ENCODE measurements around the gene GRM3.

The GRM3 gene

DNA sequence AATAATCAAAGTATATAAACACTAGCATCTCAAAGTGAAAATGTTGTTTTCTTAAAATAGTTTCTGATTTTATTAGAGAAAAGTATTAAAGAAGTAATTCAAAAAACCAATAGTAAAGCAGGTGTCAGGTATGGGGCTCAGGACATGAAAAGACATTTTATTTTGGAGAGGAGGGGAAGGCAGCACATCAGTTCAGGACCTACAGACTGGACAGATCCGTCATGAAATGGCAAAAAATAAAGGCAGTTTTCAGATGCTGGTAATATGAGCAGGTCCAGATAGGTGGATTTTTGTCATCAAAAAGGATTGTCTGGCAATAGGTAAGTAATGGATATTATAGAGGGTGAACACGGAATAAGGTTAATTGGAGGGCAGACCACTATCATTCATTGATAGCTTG is 49.0 kb downstream of the GRM3 start:
- DNase-seq (ENCODE audit: low read depth, low spot score): no peak

DNA sequence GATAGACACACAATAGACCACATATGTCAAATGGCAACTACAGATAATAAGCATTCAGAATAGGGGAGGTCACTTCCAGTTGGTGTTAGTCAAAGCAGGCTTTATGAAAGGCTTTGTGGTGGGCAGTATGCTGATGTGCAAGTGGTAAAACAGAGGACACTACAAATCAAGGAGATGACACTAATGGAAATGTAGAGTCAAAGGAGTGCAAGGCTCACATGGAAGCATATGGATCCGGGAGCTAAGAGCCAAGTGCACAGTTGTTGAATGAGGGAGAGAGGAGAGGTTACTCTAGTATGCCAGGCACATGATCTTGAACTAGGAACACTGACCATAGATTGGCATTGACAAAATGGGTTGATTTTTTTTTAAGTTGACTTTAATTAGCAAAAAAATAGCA is 62.7 kb downstream of the GRM3 start:
- DNase-seq (ENCODE audit: low read depth, low spot score): no peak

DNA sequence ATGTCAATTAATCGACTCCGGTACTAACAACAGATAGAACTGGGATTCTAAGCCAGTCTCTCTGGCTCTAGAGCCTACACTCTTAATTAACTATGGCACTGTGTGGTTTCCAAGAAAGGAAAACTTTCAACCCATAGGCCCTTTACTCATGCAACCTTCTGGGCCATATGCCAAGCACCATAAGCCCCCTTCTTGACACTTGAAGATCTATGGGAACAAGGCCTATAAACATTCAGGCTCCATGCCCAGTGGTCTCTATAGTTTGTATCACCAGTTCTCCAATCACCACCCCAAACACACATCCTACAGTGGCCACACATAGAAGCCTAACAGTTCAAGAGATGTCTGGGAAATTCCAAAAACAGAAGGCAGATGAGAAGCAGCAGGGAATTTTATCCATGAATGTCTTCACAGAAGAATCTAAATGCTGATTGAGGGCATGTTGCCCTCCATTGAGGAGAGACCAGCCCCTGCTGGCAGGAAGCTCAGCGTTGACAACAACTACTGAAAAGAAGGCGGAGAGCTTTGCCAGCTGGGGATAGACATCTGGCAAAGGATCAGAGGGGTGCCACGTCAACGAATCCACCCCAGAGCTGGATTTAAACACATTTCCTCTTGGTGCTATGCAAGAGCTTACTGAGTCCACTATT is 64.4 kb downstream of the GRM3 start:
- peak; percentile 1 for DNase-seq (ENCODE audit: low read depth, low spot score)

DNA sequence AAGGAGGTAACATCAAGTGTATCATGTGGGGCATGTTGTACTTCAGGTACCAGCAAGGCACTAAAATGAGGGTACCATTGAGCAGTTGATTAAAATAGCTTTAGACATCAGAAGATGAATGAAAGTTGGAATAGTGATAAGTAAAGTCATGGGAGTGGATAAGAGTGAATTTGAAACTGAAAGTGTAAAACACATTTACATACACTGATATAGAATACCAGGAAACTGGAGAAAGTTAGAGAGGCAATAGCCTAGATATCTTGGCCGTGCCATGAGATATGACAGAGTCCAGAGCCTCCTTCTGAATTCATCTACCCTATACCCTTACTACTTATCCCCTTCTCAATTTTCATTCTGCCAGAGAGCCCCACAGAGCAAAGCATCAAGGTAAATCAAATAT is 76.6 kb downstream of the GRM3 start:
- no peak for DNase-seq (ENCODE audit: low read depth, low spot score)

DNA sequence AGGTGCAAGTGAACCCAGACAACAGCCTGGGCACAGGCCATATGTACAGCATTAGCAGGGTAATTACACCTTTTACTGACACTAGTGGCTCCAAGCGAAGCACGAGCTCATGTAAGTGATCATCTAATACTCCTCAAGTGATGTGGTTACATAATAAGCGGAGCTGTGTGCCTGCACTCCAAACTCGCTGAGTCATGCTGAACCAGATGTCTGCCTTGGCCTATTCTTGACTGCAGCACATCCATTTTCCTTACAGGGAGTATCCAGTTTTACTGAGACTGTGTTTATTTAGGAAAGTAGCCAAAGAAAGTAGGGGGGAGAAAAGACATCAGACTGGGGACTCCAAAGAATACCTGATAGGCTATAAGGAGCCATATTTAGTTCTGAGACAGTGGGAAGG is 90.1 kb downstream of the GRM3 start:
- DNase-seq (ENCODE audit: low read depth, low spot score): peak; percentile 2

DNA sequence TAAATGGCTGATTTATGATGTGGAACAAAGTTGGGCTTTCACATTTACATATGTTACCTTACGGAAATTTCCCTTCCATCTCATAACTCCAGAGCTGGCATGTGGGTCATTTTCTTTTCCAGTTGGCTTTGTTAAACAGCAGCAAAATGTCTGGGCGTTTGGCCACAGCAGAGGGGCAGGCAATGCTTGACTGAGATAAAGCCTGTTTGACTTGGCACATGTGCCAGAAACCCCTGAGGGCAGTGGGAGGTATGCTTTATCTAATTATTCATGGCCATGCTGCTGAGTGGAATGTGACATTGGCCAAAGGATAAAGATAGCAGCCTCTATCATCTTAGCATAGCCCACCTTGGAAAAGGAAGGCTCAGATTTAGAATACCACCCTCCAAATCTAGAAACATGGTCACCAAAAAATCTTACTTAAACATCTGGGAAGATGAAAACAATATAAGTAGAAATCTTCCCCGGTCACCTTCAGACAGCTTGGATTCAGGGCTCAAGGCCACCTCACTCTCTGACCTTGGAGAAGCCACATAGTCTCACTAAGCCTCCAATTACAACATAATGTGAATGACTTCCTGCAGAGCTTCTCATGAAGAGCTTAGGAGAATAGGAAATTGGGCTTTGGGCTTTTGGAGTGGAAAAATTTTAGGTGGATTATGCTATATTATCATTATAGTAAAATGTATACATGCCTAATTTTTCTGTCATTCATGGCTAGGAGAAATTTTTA is 101.5 kb downstream of the GRM3 start:
- no peak for DNase-seq (ENCODE audit: low read depth, low spot score)

DNA sequence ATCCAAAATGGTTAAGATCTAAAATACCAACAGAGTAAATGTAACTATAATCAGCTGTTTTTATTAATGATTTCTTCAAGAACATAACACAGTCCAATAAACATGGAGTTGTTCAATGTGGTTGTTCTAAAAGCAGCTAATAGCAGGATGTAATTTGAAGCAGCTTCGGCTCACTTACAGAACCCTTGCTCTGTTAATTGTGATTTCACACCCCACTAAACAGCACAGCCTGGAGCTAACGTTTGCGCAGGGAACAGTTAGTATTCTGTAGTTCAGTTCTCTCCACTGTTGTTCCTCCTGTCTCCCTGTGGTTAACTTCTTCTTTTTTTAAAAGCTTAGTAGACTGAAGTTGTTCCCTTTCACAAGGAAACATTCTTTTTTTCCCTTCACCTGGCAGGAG is 104.0 kb downstream of the GRM3 start:
- no peak for DNase-seq (ENCODE audit: low read depth, low spot score)

DNA sequence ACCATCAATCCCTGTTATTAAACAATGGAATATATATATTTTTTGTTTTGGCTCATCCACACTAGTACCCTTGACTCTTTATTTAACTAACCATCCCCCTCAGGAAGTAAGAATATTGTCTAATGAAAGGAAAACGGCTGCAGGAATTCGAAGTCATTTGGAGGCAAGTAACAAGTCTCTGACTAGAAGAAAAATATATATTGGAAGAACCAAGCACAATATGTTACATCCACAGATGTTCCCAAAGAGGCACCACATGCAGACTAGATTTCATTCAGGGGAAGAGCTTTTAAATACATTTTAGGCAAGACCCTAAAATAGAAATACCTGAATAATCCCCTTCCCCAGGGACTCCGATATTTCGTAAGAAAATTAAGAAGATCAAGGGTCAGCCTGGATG is 104.5 kb downstream of the GRM3 start:
- DNase-seq (ENCODE audit: low read depth, low spot score): no peak

DNA sequence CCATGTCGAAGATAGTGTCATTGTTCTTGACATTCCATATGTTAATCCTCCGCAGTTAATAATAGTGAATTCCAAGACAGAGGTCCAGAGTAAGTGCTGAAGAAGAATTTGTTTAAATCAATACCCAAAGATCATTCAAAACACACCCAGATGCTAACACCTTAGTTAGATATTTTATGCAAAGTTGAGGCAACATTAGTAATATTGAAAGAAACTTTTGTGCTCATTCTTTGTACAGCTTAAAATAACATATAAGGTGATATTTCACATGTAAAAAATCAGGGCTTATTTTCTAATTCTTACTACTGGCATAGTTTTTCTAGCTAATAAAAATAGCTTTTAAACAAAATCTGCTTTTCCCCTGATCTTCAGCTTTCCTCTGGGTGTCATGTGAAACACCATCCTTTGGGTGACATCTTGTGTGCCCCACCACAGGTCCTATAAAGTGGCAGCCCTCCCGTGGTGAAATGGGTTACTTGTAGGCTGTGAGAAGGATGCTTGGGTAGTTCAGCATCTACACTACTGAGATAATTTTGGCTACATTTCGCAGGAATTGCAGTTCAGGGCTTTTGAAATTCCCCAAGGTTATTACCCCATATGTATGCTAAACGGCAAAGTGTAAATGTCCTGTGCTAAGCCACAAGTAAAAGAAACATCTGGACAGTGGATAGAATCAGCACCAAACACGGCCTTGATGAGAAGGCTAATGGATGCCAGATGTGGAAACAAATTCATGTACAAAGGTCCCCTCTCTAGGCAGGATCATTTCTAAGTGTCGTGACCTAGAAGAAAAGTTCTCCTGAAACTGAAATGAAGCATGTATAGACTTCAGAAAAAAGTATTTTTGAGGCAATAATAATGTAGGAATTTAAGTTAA is 105.4 kb downstream of the GRM3 start:
- DNase-seq (ENCODE audit: low read depth, low spot score): no peak

DNA sequence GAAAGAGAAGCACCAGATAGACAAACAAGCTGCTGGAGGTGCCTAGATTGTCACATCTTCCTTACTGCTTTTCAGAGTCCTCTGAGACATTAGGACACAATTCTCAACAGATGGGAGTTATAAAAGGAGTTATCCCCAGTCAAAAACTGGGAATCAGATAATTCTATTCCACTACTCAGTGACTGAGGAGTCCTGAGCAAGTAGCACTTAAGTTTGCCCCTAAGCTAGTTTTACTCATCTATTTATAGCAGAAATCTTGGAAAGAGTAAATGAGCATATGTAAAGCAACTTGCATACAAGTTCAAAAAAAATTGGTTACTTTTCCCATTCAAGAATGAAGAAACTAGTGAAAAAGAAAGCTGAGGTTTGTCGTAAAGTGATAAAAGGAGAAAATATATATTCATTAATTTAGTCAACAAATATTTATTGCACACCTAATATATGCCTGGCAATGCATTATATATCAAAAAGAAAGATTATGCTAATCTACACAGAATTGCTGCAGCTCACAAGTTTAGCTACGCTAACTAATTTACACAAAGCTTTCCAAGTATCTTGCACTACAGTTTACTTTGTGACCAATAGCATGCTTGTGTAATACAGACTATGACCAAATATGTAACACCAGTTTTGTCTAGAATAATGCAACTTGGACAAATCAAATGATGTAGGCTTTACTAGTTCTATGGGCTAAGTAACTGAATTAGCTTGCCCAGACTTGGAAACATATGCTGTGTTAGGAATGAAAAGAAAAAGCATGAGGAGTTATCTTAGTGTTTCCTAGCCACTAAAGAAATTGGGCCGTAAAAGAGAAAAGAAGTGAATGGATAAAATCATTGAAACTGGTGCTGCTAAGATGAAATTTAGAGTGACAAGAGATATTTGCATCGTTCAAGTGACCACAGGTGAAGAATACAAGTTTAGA is 106.3 kb downstream of the GRM3 start:
- no peak for DNase-seq (ENCODE audit: low read depth, low spot score)

DNA sequence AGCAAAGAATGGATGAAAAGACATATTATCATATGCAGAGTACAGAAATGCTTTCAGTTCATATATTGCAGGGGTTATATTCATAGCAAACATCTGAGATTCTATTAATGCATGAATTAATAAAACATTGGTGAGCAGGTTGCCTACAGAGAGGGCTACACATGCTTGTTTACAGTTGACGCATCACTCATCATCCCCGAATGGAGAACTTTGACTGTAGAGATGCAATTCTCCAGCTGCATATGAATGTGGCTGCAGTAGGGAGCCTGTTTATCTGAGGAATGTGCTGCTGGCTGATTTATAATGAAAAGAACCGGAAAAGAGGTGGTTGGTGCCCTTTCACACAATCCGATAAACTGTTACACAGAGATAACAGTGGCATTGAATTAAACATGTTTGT is 116.5 kb downstream of the GRM3 start:
- DNase-seq (ENCODE audit: low read depth, low spot score): no peak

DNA sequence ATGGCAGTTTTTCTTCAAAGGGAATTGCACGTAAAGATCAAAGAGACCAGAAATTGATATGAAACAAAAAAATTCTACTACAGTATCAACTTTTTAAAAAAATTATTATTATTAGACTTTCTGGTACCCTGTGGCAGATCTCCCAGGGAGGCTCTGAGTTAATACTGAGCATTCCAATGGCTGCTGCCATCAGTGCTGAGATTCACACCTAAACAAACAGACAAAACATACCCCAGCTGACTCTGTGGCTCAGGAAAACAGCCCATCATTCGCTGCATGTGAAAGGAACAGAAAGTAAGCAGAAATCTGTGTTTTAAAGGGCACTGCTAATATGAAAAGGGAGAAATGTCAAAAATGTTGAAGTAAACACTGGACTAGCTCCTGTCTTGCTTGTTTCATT is 118.4 kb downstream of the GRM3 start:
- no peak for DNase-seq (ENCODE audit: low read depth, low spot score)

DNA sequence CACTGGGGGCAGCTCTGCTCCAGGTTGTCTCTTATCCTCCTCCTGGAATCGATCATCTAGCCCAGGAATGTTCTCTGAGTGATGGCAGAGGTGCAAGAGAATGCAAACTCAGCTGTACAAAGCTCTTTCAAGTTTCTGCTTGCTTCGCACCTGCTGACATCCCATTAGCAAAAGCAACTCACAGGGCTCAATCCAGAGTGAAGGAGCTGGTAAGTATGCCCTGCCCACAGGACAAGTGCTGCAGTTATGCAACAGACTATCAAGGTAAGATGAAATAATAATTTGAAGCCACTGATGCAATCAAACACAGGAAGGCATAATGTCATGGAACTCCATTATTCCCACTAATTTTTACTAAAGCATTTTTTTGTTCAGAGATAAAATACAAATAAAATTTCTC is 122.2 kb downstream of the GRM3 start:
- no peak for DNase-seq (ENCODE audit: low read depth, low spot score)

DNA sequence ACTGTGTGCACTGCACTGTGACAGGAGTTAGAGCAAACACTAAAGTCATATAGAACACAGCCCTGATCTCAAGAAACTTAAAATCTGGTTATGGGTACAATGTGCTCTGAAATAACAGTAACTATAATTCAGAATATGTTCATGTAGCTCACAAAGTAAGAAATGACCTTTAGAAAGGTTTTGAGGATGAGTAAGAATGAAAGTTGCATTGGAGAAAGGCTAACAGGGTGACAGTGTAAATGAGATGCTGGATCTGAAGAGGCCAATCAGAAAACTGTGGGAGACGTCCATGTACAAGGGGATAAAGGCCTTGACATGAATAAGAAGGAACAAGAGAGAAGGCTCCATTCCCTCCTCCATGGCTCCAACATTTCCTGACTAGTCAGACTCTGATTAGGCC is 124.7 kb downstream of the GRM3 start:
- DNase-seq (ENCODE audit: low read depth, low spot score): no peak

DNA sequence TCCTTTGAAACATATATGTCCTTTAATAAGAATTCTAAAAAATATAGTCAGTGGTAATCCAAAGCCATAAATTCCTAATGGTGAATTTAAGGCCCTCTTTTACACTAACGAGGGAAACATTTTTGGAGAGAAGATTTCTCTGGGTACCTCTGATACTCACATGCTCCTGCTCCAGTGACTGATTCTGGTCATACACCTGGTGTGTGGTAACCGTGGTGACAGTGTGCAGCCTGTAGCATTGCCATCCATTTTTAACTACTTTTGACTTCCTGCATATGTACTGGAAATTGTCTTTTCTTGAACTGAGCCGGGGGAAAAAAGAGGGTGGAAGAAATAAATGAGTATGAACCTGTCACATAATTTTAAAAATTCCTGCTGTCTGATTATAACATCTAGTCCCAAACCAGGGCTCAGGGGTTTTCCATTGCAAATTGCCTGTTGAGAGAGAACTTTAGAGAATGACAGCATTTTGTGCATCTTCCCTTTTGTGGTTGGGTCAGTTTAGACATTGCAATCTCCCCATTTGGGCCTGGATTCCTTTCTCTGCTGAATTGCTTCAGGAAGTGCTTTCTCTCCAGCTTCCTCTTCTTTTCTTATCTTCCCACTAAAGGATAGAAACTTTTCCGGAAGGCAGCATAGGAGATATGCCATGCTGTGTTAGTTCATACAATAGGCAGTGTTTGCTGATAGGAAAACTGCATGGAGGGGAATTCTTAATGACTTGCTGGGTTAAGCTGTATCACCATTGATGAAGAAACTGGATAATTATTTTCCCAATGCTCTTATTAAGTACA is 125.5 kb downstream of the GRM3 start:
- DNase-seq (ENCODE audit: low read depth, low spot score): no peak

DNA sequence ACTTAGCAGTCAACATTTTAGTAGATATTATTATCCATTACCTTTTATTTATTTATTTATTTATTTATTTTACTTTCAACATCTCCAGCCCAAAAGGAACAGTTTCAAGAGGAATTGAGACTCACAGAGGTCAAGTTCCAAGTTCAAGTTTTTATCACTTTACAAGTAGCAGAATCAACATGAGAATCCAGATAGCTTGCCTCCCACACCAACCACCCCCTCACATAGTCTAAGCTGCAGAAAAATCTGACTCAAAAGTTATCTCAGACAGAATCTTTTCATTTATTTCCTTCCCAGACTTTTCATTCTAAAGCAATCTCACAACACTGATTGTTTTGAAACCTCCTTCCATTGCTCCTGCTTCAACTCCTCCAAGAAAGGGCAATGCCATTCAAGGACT is 129.6 kb downstream of the GRM3 start:
- no peak for DNase-seq (ENCODE audit: low read depth, low spot score)

DNA sequence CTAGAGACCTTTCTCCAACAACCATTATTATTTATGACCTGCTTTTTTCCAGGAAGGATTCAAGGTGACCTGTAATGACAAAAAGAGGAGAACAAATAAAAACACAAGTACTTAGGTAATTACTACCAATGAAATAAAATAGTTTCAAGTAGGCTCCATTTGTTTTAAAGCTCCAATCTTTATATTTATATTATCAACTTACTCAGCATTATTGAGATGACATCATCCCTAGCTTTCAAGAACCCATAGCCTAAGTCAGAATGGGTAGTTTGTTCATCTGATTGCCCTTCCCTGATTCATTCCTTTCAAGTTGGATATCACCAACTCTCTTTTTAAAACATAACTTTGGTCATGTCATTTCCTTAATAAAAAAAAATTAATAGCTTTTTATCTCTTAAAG is 131.5 kb downstream of the GRM3 start:
- no peak for DNase-seq (ENCODE audit: low read depth, low spot score)

DNA sequence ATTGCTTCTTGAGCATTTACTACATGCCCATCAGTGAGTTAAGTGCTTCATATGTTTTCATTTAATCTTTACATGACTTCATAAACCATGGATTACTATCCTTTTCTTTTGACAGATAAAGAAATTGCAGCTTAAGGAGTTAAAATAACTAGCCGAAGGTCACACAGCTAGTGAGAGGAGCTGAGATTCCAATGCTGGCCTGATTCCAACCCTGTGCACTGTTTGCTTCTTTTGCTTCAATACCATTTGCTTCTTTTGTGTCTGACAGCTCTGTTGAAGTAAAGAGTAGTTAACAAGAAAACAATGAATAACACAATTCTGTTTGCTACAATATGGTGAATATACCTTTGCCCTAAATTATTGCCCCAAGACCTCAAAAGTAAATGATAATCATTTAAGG is 132.4 kb downstream of the GRM3 start:
- DNase-seq (ENCODE audit: low read depth, low spot score): no peak

DNA sequence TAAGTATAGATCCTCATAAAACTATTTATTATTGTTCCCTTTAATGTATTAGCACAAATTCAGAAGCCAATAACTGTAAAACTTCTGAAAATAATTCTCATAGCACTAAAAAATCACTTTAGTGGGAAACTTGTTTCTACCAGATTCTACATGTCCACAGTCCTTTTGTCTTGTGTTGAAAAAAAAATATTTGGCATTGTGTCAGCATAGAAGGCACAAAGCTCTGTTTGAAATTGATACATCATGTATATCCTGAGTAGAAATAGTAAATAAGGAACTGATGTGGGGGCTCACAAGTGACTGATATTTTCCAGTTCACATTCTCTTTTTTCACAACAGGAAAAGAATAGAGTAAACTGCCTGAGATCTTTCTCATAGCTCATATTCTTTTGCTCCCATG is 134.6 kb downstream of the GRM3 start:
- DNase-seq (ENCODE audit: low read depth, low spot score): no peak

DNA sequence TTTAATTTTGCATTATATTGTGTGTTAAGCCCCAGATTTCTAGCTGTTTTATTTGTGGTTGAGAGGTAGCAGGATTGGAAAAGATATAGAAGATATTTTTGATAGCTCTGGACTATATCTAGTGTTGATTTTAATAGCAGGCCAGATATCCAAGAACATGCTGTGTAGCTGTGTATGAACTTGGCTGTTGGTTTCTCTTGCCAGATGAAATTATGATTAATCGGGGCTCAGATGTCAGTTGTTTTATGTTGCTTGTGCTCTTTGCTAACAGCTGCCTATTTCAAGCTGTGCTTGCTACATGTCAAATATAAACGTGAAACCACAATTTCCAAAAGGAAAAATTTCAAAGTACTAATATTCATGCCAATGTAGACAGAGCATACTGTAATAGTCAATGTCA is 141.1 kb downstream of the GRM3 start:
- DNase-seq (ENCODE audit: low read depth, low spot score): no peak

DNA sequence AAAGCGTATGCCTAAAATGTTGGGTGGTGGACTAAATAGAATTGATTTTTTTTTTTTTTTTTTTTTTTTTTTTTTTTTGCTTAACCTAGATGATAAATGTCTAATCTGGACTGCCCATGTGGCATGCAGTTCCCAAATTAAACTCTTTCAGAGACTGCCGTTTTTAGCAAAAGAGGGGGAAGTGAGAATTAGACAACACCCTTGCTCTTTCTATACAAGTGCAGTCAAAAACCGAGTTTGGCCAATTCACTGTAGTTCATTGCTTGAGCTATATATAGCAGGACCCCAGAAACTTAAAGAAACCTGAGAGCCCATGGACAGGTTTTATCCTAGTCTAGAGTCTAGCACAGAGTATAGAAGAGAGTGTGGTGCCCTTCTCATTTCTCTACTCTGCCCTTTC is 141.9 kb downstream of the GRM3 start:
- no peak for DNase-seq (ENCODE audit: low read depth, low spot score)

All from iPS DF 19.7 (cell line).